Neural crest cell (in vitro differentiated cells): ENCODE data around the gene SMPX. TPM values are rescaled to one million over a fixed set of nuclear protein-coding genes. Genes with fewer than 3 reads are reported as not detected.

ENCODE experiments used
- DNase-seq: peaks from one replicate; pipeline ENCODE4 v3.0.0; 2021; ENCODE audit warnings: low read depth, mixed read lengths, low spot score
- H3K27ac Mint-ChIP-seq: one replicate; pipeline ENCODE4 v1.8.0; 2021; ENCODE audit warnings: mild to moderate bottlenecking, mixed read lengths; ENCODE audit not compliant: unreplicated experiment
- H3K27me3 Mint-ChIP-seq: 2 replicates; pipeline ENCODE4 v1.8.0; 2021; ENCODE audit warnings: low read depth, mild to moderate bottlenecking, mixed read lengths
- H3K36me3 Mint-ChIP-seq: 2 replicates; pipeline ENCODE4 v1.8.0; 2021; ENCODE audit warnings: low read depth, mild to moderate bottlenecking, mixed read lengths
- H3K4me1 Mint-ChIP-seq: 2 replicates; pipeline ENCODE4 v1.8.0; 2021; ENCODE audit warnings: mixed read lengths
- H3K4me3 Mint-ChIP-seq: one replicate; pipeline ENCODE4 v1.8.0; 2021; ENCODE audit warnings: mild to moderate bottlenecking, mixed read lengths
- H3K9me3 Mint-ChIP-seq: 2 replicates; pipeline ENCODE4 v1.8.0; 2021; ENCODE audit warnings: mixed read lengths
- total RNA-seq: library from RNA; stranded (reverse); gene quantifications from 2 replicates; pipeline ENCODE4 v1.2.1, GENCODE V29; 2021
- TF ChIP-seq, protein P1 (sequence below): fragments of 200-600 bp; sonication (generic); conservative IDR thresholded peaks from 2 replicates; pipeline ENCODE4 v1.5.0; 2021; ENCODE audit warnings: antibody characterized with exemption, mild to moderate bottlenecking

The SMPX gene
- total RNA-seq, 1 donor from 2014 or later, result 0.51 TPM

DNA sequence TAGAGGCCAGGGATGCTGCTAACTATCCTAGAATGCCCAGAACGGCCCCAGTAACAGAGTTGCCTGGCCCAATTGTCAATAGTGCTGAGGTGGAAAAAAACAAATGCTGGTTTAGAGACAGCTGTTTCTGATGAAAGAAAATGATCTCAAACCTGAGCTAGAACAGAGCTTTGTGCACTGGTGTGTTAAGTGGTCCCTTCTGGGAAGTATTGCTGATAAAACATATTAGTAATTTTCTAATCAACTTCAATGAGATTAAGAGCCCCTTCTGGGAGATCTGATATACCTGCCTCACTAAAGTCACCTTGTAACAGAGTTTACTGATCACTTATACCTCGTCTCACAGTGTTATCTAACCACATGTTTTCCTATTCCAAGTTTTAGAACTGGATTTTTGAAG is 42.1 kb downstream of the SMPX start:
- H3K4me1 Mint-ChIP-seq, result peaks cover 35% of the 10 kb centered on the region
- no peaks in the 10 kb centered on the region for H3K36me3 Mint-ChIP-seq
- H3K9me3 Mint-ChIP-seq, result no peaks in the 10 kb centered on the region
- H3K27ac Mint-ChIP-seq, result no peak overlapping the region
- TF ChIP-seq, protein P1, sequence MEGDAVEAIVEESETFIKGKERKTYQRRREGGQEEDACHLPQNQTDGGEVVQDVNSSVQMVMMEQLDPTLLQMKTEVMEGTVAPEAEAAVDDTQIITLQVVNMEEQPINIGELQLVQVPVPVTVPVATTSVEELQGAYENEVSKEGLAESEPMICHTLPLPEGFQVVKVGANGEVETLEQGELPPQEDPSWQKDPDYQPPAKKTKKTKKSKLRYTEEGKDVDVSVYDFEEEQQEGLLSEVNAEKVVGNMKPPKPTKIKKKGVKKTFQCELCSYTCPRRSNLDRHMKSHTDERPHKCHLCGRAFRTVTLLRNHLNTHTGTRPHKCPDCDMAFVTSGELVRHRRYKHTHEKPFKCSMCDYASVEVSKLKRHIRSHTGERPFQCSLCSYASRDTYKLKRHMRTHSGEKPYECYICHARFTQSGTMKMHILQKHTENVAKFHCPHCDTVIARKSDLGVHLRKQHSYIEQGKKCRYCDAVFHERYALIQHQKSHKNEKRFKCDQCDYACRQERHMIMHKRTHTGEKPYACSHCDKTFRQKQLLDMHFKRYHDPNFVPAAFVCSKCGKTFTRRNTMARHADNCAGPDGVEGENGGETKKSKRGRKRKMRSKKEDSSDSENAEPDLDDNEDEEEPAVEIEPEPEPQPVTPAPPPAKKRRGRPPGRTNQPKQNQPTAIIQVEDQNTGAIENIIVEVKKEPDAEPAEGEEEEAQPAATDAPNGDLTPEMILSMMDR, result no peak
- H3K27me3 Mint-ChIP-seq, result no peaks in the 10 kb centered on the region
- H3K4me3 Mint-ChIP-seq, result no peak overlapping the region
- DNase-seq, result no peak

DNA sequence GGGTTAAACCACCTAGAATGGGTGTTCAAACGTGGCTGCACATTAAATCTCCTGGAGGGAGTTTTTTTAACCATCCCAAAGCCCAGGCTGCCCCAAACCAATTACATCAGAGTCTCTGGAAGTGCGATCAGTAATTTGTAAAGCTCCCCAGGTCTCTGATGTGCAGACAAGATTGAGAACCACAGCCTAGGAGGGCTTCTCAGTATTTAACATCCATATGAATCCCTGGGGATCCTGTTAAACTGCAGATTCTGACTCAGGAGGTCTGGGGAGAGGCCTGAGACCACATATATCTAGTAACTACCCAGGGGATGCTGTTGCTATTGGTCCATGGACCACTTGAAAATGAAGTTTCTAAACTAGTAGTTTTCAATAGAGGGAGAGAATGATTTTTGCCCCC is 42.6 kb downstream of the SMPX start:
- no peaks in the 10 kb centered on the region for H3K36me3 Mint-ChIP-seq
- no peak for DNase-seq
- H3K9me3 Mint-ChIP-seq, result no peaks in the 10 kb centered on the region
- no peak overlapping the region for H3K27ac Mint-ChIP-seq
- H3K27me3 Mint-ChIP-seq, result no peaks in the 10 kb centered on the region
- H3K4me3 Mint-ChIP-seq, result no peak overlapping the region
- peaks cover 35% of the 10 kb centered on the region for H3K4me1 Mint-ChIP-seq
- TF ChIP-seq, protein P1, result no peak

DNA sequence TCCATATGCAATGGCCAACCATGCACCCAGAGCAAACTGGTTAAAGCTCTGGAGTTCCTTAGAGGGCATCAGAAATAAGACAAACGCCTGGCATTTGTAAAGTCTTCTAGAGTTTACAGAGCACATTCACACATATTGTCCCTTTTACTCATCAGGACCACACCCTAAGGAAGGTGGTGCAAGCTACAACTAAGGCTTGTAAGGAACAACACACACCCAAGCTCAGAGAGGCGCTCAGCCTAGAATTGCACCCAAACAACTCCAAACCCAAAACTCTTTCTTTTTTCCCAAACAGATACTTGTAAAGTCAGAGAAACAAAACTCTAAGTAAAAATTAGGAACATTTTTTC is 46.1 kb downstream of the SMPX start:
- Mint-ChIP-seq H3K36me3 (no peaks in the 10 kb centered on the region), H3K27ac (no peak overlapping the region)

DNA sequence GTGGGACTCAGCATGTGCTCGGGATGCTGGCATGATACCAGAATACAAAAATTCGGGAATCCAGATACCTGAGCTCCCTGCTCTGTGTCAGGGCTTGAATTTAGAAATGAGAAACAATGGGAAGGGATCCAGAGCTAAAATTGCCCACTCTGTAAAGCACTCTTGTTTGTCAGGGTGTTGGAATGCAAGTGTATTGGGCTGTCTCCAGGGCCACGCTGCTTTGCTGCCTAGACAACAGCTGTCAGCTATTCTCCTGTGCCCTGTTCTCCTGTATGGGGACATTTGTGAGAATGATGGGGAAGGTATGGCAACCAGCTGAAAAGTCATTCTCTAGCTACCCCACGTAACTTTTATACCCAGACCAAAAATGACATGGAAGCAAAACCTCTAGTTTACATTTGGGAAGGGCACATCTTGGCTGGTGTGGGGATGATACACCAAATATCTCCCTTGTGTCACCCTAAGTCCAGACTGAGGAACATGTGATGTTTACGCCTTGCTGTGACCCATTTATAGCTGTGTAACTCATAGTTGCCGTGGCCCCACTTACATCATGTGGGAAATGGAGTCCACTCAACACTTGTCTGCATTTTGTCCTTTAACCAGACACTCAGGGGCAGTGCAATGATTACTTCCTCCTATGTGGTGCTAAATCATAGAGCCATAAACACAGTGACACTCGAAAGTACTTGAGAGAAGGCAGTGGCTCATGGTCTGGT is 46.6 kb downstream of the SMPX start:
- TF ChIP-seq, protein P1, result no peak
- no peak for DNase-seq
- H3K27me3 Mint-ChIP-seq, result no peaks in the 10 kb centered on the region
- H3K9me3 Mint-ChIP-seq, result peaks cover 7% of the 10 kb centered on the region
- H3K4me1 Mint-ChIP-seq, result peaks cover 6% of the 10 kb centered on the region
- H3K4me3 Mint-ChIP-seq, result no peak overlapping the region
- no peaks in the 10 kb centered on the region for H3K36me3 Mint-ChIP-seq
- no peak overlapping the region for H3K27ac Mint-ChIP-seq

More for the DNA sequence above, 46.1 kb downstream of the SMPX start:
- DNase-seq, result no peak
- no peak overlapping the region for H3K4me3 Mint-ChIP-seq
- H3K27me3 Mint-ChIP-seq, result no peaks in the 10 kb centered on the region
- TF ChIP-seq, protein P1, result no peak
- peaks cover 5% of the 10 kb centered on the region for H3K9me3 Mint-ChIP-seq
- peaks cover 10% of the 10 kb centered on the region for H3K4me1 Mint-ChIP-seq

DNA sequence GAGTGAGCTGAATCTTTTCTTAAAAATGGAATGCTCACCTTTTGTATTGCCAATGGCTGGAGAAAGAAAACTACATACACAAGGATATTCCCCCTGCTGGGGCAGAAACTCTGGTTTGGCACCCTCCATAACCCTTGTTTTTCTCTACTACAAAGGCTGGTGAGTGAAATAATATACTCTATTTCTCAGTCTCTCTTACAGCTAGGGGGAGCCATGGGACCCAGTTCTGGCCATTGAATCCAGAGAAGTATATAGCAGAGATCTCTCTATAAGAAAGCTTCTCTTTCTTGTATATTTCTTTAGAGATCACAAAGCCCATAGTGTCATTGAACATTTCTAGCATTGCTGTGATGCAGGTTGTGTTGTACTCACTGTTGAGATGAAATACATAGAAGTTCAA is 49.8 kb downstream of the SMPX start:
- DNase-seq, result no peak
- Mint-ChIP-seq H3K4me3 (no peak overlapping the region), H3K9me3 (peaks cover 7% of the 10 kb centered on the region), H3K36me3 (no peaks in the 10 kb centered on the region), H3K4me1 (peaks cover 12% of the 10 kb centered on the region), H3K27me3 (no peaks in the 10 kb centered on the region), H3K27ac (no peak overlapping the region)
- TF ChIP-seq, protein P1, result no peak
